H9 (cell line): Measurements from ENCODE around the gene GPR15LG. TPM values are rescaled to one million over a fixed set of nuclear protein-coding genes. Genes with fewer than 3 reads are reported as not detected.

Experiments used
- DNase-seq: peaks from one replicate; pipeline ENCODE4 v3.0.0-alpha.2; 2017
- H2AFZ ChIP-seq: one replicate; pipeline ENCODE4 v1.6.1; 2013; ENCODE audit warnings: mild to moderate bottlenecking, low read length, control low read depth, moderate library complexity
- H2AK5ac ChIP-seq: 2 replicates; pipeline ENCODE4 v1.6.1; 2013; ENCODE audit warnings: low read length, control low read depth, mixed read lengths; ENCODE audit not compliant: insufficient read length
- H2BK120ac ChIP-seq: one replicate; pipeline ENCODE4 v1.6.1; 2013; ENCODE audit warnings: low read depth, mild to moderate bottlenecking, low read length, control low read depth, inconsistent platforms; ENCODE audit not compliant: poor library complexity, severe bottlenecking
- H2BK12ac ChIP-seq: 2 replicates; pipeline ENCODE4 v1.6.1; 2013; ENCODE audit warnings: low read length, control low read depth, mixed read lengths, low read depth; ENCODE audit not compliant: insufficient read length
- H2BK15ac ChIP-seq: 2 replicates; pipeline ENCODE4 v1.6.1; 2013; ENCODE audit warnings: low read depth, low read length, control low read depth
- H2BK20ac ChIP-seq: one replicate; pipeline ENCODE4 v1.6.1; 2013; ENCODE audit warnings: low read depth, mild to moderate bottlenecking, low read length, control low read depth, inconsistent platforms; ENCODE audit not compliant: poor library complexity, severe bottlenecking
- H2BK5ac ChIP-seq: 2 replicates; pipeline ENCODE4 v1.6.1; 2013; ENCODE audit warnings: low read length, control low read depth, mixed read lengths; ENCODE audit not compliant: insufficient read length
- H3K14ac ChIP-seq: 2 replicates; pipeline ENCODE4 v1.6.1; 2013; ENCODE audit warnings: low read length, control low read depth; ENCODE audit not compliant: insufficient read depth
- H3K18ac ChIP-seq: 2 replicates; pipeline ENCODE4 v1.6.1; 2013; ENCODE audit warnings: low read depth, mild to moderate bottlenecking, mixed read lengths, low read length, control low read depth; ENCODE audit not compliant: insufficient read length
- H3K23ac ChIP-seq: 2 replicates; pipeline ENCODE4 v1.6.1; 2013; ENCODE audit warnings: low read length, control low read depth, mixed read lengths, low read depth; ENCODE audit not compliant: insufficient read length
- H3K23me2 ChIP-seq: 2 replicates; pipeline ENCODE4 v1.6.1; 2013; ENCODE audit warnings: low read depth, mild to moderate bottlenecking, mixed read lengths, low read length, control low read depth; ENCODE audit not compliant: insufficient read length, poor library complexity, severe bottlenecking
- H3K27ac ChIP-seq: 2 replicates; pipeline ENCODE4 v1.5.1; 2013; ENCODE audit warnings: low read length, control low read depth, mixed read lengths, low read depth; ENCODE audit not compliant: insufficient read length
- H3K27me3 ChIP-seq: 2 replicates; pipeline ENCODE4 v1.6.1; 2013; ENCODE audit warnings: low read length, control low read depth, inconsistent platforms; ENCODE audit not compliant: insufficient read depth
- H3K4ac ChIP-seq: 2 replicates; pipeline ENCODE4 v1.6.1; 2013; ENCODE audit warnings: low read depth, mild to moderate bottlenecking, control low read depth, inconsistent platforms, low read length, moderate library complexity
- H3K4me1 ChIP-seq: 2 replicates; pipeline ENCODE4 v1.6.1; 2013; ENCODE audit warnings: low read length, control low read depth, inconsistent platforms; ENCODE audit not compliant: insufficient read depth
- H3K4me2 ChIP-seq: 2 replicates; pipeline ENCODE4 v1.6.1; 2013; ENCODE audit warnings: low read length, control low read depth, mixed read lengths; ENCODE audit not compliant: insufficient read length, insufficient read depth
- H3K56ac ChIP-seq: 2 replicates; pipeline ENCODE4 v1.6.1; 2013; ENCODE audit warnings: low read depth, mild to moderate bottlenecking, mixed read lengths, low read length, control low read depth; ENCODE audit not compliant: insufficient read length
- H3K79me1 ChIP-seq: 2 replicates; pipeline ENCODE4 v1.6.1; 2013; ENCODE audit warnings: low read depth, mild to moderate bottlenecking, moderate library complexity, low read length, control low read depth, inconsistent platforms; ENCODE audit not compliant: insufficient read depth, poor library complexity, severe bottlenecking
- H3K79me2 ChIP-seq: 2 replicates; pipeline ENCODE4 v1.6.1; 2013; ENCODE audit warnings: low read length, control low read depth, inconsistent platforms; ENCODE audit not compliant: insufficient read depth
- H3K9ac ChIP-seq: 2 replicates; pipeline ENCODE4 v1.6.1; 2013; ENCODE audit warnings: low read length, control low read depth, mixed read lengths; ENCODE audit not compliant: insufficient read length; ENCODE audit errors: extremely low read depth
- H3K9me3 ChIP-seq: one replicate; pipeline ENCODE4 v1.6.1; 2013; ENCODE audit warnings: low read depth, low read length, inconsistent platforms; ENCODE audit not compliant: control insufficient read depth
- H3T11ph ChIP-seq: one replicate; pipeline ENCODE4 v1.6.1; 2013; ENCODE audit warnings: mild to moderate bottlenecking, low read length, control low read depth, inconsistent platforms
- H4K20me1 ChIP-seq: one replicate; pipeline ENCODE4 v1.6.1; 2013; ENCODE audit not compliant: control insufficient read depth, insufficient read length, insufficient read depth
- H4K5ac ChIP-seq: 2 replicates; pipeline ENCODE4 v1.6.1; 2013; ENCODE audit warnings: low read depth, mild to moderate bottlenecking, mixed read lengths, low read length, control low read depth; ENCODE audit not compliant: insufficient read length
- H4K8ac ChIP-seq: replicated peaks from 2 replicates; pipeline ENCODE4 v1.6.1; 2013; ENCODE audit warnings: low read length, control low read depth, mixed read lengths, low read depth; ENCODE audit not compliant: insufficient read length
- H4K91ac ChIP-seq: 2 replicates; pipeline ENCODE4 v1.6.1; 2013; ENCODE audit warnings: low read depth, mild to moderate bottlenecking, moderate library complexity, mixed read lengths, low read length, control low read depth; ENCODE audit not compliant: insufficient read length
- H3K27ac Mint-ChIP-seq, 3 experiments: 2 replicates in 2 of 3; 3 replicates in 1 of 3; pipeline ENCODE4 v1.8.0; 2020 to 2021; ENCODE audit warnings: mixed read lengths in 3 of 3, mild to moderate bottlenecking in 1 of 3, moderate library complexity in 1 of 3
- H3K27me3 Mint-ChIP-seq: 2 replicates; pipeline ENCODE4 v1.8.0; 2021; ENCODE audit warnings: low read depth, mild to moderate bottlenecking, moderate library complexity, mixed read lengths
- H3K36me3 Mint-ChIP-seq, 3 experiments: 2 replicates in 2 of 3; 3 replicates in 1 of 3; pipeline ENCODE4 v1.8.0; 2020 to 2021; ENCODE audit warnings: low read depth in 3 of 3, mixed read lengths in 3 of 3; ENCODE audit not compliant: insufficient read depth in 1 of 3
- H3K4me1 Mint-ChIP-seq, 2 experiments: 2 replicates each; pipeline ENCODE4 v1.8.0; 2020; ENCODE audit warnings: mixed read lengths in 2 of 2
- H3K4me3 Mint-ChIP-seq, 2 experiments: 2 replicates in 1 of 2; 3 replicates in 1 of 2; pipeline ENCODE4 v1.8.0; 2020 to 2021; ENCODE audit warnings: mild to moderate bottlenecking in 2 of 2, mixed read lengths in 2 of 2, moderate library complexity in 1 of 2
- H3K9me3 Mint-ChIP-seq, 2 experiments: 2 replicates in 1 of 2; 3 replicates in 1 of 2; pipeline ENCODE4 v1.8.0; 2020; ENCODE audit warnings: mild to moderate bottlenecking in 2 of 2, mixed read lengths in 2 of 2, moderate library complexity in 1 of 2
- WGBS: extraction: QIAGEN DNeasy Blood & Tissue Kit; methylation state at CpG from one replicate; pipeline ENCODE4 v1.1.7; 2013; ENCODE audit warnings: missing lambda C conversion rate, low lambda C conversion rate, mixed read lengths; ENCODE audit not compliant: insufficient read length; ENCODE audit errors: extremely low coverage; 5-methylcytosine and 5-hydroxymethylcytosine counted together
- total RNA-seq: library from RNA; stranded (reverse); gene quantifications from 2 replicates; pipeline ENCODE4 v1.2.1, GENCODE V29; 2021
- TF ChIP-seq, protein P1 (sequence below): fragments of 200-600 bp; sonication (generic); conservative IDR thresholded peaks from 3 replicates; pipeline ENCODE4 v1.8.0; 2021; ENCODE audit warnings: antibody characterized with exemption, mild to moderate bottlenecking

GPR15LG gene
- total RNA-seq, 1 experiment from 2014 or later = not detected

- H4K8ac ChIP-seq = no peak overlapping the region
- H2AK5ac ChIP-seq = no peak overlapping the region
- Mint-ChIP-seq H3K4me3 (no peak overlapping the region), H3K27me3 (no peaks in the 10 kb centered on the region), H3K9me3 (no peaks in the 10 kb centered on the region), H3K36me3 (peaks cover 27 to 69% (median 66%) of the 10 kb centered on the region in 3 experiments; a peak in 6 of 7 replicates), H3K27ac (no peak overlapping the region), H3K4me1 (peaks cover 2% of the 10 kb centered on the region in 2 experiments; a peak in 2 of 4 replicates)
- no peak overlapping the region for H3K4me2 ChIP-seq
- no peak overlapping the region for H3K56ac ChIP-seq
- H2BK15ac ChIP-seq = no peak overlapping the region
- H3K18ac ChIP-seq = no peak overlapping the region
- H3K9ac ChIP-seq = no peak overlapping the region
- H3K4me1 ChIP-seq = no peaks in the 10 kb centered on the region
- no peak overlapping the region for H3T11ph ChIP-seq
- no peak overlapping the region for H2BK5ac ChIP-seq
- peaks cover 1% of the 10 kb centered on the region; the same call in 1 of the 2 replicates for H3K79me2 ChIP-seq
- no peak overlapping the region for H2BK12ac ChIP-seq
- H4K91ac ChIP-seq = no peak overlapping the region
- no peaks in the 10 kb centered on the region for H3K23me2 ChIP-seq
- H3K4ac ChIP-seq = no peak overlapping the region
- H3K27ac ChIP-seq = no peak overlapping the region
- TF ChIP-seq, protein P1, sequence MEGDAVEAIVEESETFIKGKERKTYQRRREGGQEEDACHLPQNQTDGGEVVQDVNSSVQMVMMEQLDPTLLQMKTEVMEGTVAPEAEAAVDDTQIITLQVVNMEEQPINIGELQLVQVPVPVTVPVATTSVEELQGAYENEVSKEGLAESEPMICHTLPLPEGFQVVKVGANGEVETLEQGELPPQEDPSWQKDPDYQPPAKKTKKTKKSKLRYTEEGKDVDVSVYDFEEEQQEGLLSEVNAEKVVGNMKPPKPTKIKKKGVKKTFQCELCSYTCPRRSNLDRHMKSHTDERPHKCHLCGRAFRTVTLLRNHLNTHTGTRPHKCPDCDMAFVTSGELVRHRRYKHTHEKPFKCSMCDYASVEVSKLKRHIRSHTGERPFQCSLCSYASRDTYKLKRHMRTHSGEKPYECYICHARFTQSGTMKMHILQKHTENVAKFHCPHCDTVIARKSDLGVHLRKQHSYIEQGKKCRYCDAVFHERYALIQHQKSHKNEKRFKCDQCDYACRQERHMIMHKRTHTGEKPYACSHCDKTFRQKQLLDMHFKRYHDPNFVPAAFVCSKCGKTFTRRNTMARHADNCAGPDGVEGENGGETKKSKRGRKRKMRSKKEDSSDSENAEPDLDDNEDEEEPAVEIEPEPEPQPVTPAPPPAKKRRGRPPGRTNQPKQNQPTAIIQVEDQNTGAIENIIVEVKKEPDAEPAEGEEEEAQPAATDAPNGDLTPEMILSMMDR = no peak
- no peaks in the 10 kb centered on the region for H3K9me3 ChIP-seq
- H3K14ac ChIP-seq = no peak overlapping the region
- H4K20me1 ChIP-seq = no peaks in the 10 kb centered on the region
- no peak for DNase-seq
- H2BK120ac ChIP-seq = no peak overlapping the region
- H3K79me1 ChIP-seq = no peaks in the 10 kb centered on the region
- no peak overlapping the region for H4K5ac ChIP-seq
- no peak overlapping the region for H2BK20ac ChIP-seq
- H2AFZ ChIP-seq = no peak overlapping the region
- no CpG with 5 or more reads among the region's 2 CpGs for WGBS
- no peaks in the 10 kb centered on the region for H3K27me3 ChIP-seq
- H3K23ac ChIP-seq = no peak overlapping the region
Measured at GRCh38 chr10:84149854-84150253, 23.7 kb upstream of the GPR15LG start.
